Heart right ventricle (tissue), 16 donors: ENCODE results near the gene UBTD1. TPM values are rescaled to one million over a fixed set of nuclear protein-coding genes. Genes with fewer than 3 reads are reported as not detected.

Experiments used
- ATAC-seq, 8 donors: fragments of 200-7000 bp; cut with Tn5 transposase; one replicate each; pipeline ENCODE4 v1.9.1; 2020; ENCODE audit warnings: mild to moderate bottlenecking in 8 of 8, moderate library complexity in 8 of 8, moderate number of reproducible peaks in 1 of 8
- DNase-seq, 2 donors: peaks; one replicate each; pipeline ENCODE4 v3.0.0-alpha.2; 2020
- H3K27ac ChIP-seq, 10 donors: fragments of 200-600 bp; sonication (generic) in 2 of 10; one replicate each; pipeline versions ENCODE4 v1.5.0 to v1.8.0; 2020 to 2022; ENCODE audit warnings: mild to moderate bottlenecking in 3 of 10
- H3K27me3 ChIP-seq, 7 donors: fragments of 200-600 bp; one replicate each; pipeline ENCODE4 v1.8.0; 2021 to 2022; ENCODE audit warnings: mild to moderate bottlenecking in 2 of 7
- H3K36me3 ChIP-seq, 9 donors: fragments of 200-600 bp; sonication (generic) in 1 of 9; one replicate each; pipeline versions ENCODE4 v1.5.0 to v1.8.0; 2020 to 2022; ENCODE audit warnings: mild to moderate bottlenecking in 2 of 9
- H3K4me1 ChIP-seq, 9 donors: fragments of 200-600 bp; sonication (generic) in 1 of 9; one replicate each; pipeline versions ENCODE4 v1.5.0 to v1.8.0; 2020 to 2022; ENCODE audit warnings: mild to moderate bottlenecking in 4 of 9
- H3K4me3 ChIP-seq, 10 donors: fragments of 200-600 bp; sonication (generic) in 2 of 10; one replicate each; pipeline versions ENCODE4 v1.5.0 to v1.8.0; 2020 to 2022; ENCODE audit warnings: mild to moderate bottlenecking in 7 of 10, moderate library complexity in 2 of 10
- H3K9me3 ChIP-seq, 11 donors: fragments of 200-600 bp in 10 of 11; sonication (generic) in 2 of 11; one replicate each; pipeline versions ENCODE4 v1.5.0 to v1.8.0; 2013 to 2022; ENCODE audit warnings: mild to moderate bottlenecking in 2 of 11, control low read depth in 1 of 11, moderate library complexity in 1 of 11
- CTCF ChIP-seq, 9 donors: fragments of 200-600 bp; sonication (generic) in 2 of 9; IDR thresholded peaks; one replicate each; pipeline versions ENCODE4 v1.5.0 to v1.8.0; 2021 to 2022; ENCODE audit warnings: antibody characterized with exemption in 9 of 9, mild to moderate bottlenecking in 5 of 9, moderate library complexity in 1 of 9
- WGBS, 2 donors: extraction: QIAGEN DNeasy Blood & Tissue Kit; methylation state at CpG; one replicate each; pipeline ENCODE4 v1.1.7; 2013; ENCODE audit warnings: inconsistent platforms in 1 of 2; 5-methylcytosine and 5-hydroxymethylcytosine counted together
- intact Hi-C, 10 donors: fragments of 100-400 bp; cut with DNase I; formaldehyde crosslinking; loops; one replicate each; pipeline versions ENCODE4 v1.11.1 to v1.14.2; 2022
- polyA plus RNA-seq, 2 donors: library from polyadenylated mRNA; stranded (reverse); fragments of 200-250 nt; gene quantifications; one replicate each; pipeline ENCODE4 v1.2.3, GENCODE V29; 2013
- total RNA-seq, 10 donors: library from RNA; stranded (reverse); fragmentation: NEBNext Ultra II Directional in 3 of 10; extraction: Animal tissue kit (Norgen Biotek cat#: 25700) in 3 of 10; gene quantifications; one replicate each; pipeline versions ENCODE4 v1.2.1 to v1.2.4, GENCODE V29; 2021 to 2023
- donor health status: Arrhythmogenic right ventricular cardiomyopathy.
- donor health status: ischemic (EF 13 %, LVEDD 7.1; RV severe dilation, severe dysfunction).
- donor health status: healthy with polysubstance abuse.
- donor health status: DM: no; HTN: yes; CAD: no.
- donor health status: DM: no; HTN: no; CAD: no.
- donor health status: ischemic (EF 25% LVEDD 6.9; RV normal size, moderate dysfunction).
- donor health status: ischemic (EF 25% LVEDD 5.7; RV mildly dilated, moderate dysfunction).
- donor health status: healthy.
- donor health status: DM: yes; HTN: yes; CAD: no.
- donor health status: Ischemic cardiomyopathy.
- donor health status: ischemic (EF 35%, LVEDD 5.7; RV mildly dilated, moderate dysfunction).
- donor health status: nonischemic (EF 11% LVEDD 7.7; RV severe dilation, severe dysfunction).
- donor health status: DM: yes; HTN: yes; CAD: no.
- donor health status: PGD.
- donor health status: ischemic (EF 29% LVEDD 5.4; RV normal size, mild dysfunction).
- donor health status: nonischemic (EF 23%, LVEDD 6.1; RV moderate dilation, normal function).

Gene UBTD1
- total and polyA plus RNA-seq, 12 donors: 13.6 to 56.0 (median 21.3) TPM

DNA sequence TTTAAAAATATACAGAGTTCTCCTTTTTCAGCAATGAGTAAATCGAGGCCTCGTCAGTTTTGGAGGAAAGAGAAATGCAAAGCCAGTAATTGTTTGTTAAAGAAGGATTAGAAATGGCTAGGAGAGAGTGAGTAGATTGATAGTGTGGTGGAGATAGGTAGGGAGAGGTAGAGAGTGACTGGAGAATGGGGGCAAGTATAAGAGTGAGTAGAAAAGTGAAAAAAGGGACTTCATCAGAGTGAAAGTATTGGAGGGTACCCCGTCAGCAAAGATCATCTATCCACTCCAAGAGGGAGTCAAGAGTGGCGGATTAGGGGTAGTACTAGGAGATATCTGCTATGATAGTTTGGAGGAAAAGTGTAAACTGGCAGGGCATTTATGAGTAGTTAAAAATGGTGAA, 64.6 kb downstream of the UBTD1 start:
- H3K27me3 ChIP-seq: no peaks in the 10 kb centered on the region
- H3K27ac ChIP-seq: no peak overlapping the region
- intact Hi-C loops: no loop called here
- ATAC-seq (no peak), DNase-seq (no peak)
- H3K4me1 ChIP-seq: peaks cover 0 to 6% (median 0%) of the 10 kb centered on the region in 9 donors
- H3K36me3 ChIP-seq: peaks cover 0 to 8% (median 0%) of the 10 kb centered on the region in 9 donors
- 96 to 98% methylated on average over 4 of the region's 4 CpGs for WGBS, 2 donors
- H3K9me3 ChIP-seq: no peaks in the 10 kb centered on the region
- H3K4me3 ChIP-seq: no peak overlapping the region
- TF ChIP-seq CTCF (IDR thresholded peaks at IDR 0.05): no peak

- peaks cover 0 to 6% (median 0%) of the 10 kb centered on the region in 9 donors for H3K4me1 ChIP-seq
- no peak for TF ChIP-seq CTCF (IDR thresholded peaks at IDR 0.05)
- H3K4me3 ChIP-seq: no peak overlapping the region
- ATAC-seq (no peak), DNase-seq (no peak)
- intact Hi-C loops: no loop called here
- WGBS, 2 donors: 83% methylated on average over 4 of the region's 4 CpGs
- no peaks in the 10 kb centered on the region for H3K27me3 ChIP-seq
- no peak overlapping the region for H3K27ac ChIP-seq
- H3K9me3 ChIP-seq: no peaks in the 10 kb centered on the region
- peaks cover 0 to 22% (median 9%) of the 10 kb centered on the region in 9 donors for H3K36me3 ChIP-seq
Observed at GRCh38 chr10:97564776-97565175, 66.1 kb downstream of the UBTD1 start.

- 100% methylated on average over 2 of the region's 2 CpGs for WGBS, 2 donors
- no peak for ATAC-seq
- Histone ChIP-seq H3K4me1 (peaks cover 0 to 11% (median 9%) of the 10 kb centered on the region in 9 donors), H3K27ac (no peak overlapping the region), H3K4me3 (no peak overlapping the region), H3K27me3 (no peaks in the 10 kb centered on the region), H3K9me3 (no peaks in the 10 kb centered on the region), H3K36me3 (peaks cover 0 to 38% (median 16%) of the 10 kb centered on the region in 9 donors)
- DNase-seq: no peak
- intact Hi-C loops: no loop called here
- no peak for TF ChIP-seq CTCF (IDR thresholded peaks at IDR 0.05)
Observed at GRCh38 chr10:97566336-97566996, 67.7 kb downstream of the UBTD1 start.

DNA sequence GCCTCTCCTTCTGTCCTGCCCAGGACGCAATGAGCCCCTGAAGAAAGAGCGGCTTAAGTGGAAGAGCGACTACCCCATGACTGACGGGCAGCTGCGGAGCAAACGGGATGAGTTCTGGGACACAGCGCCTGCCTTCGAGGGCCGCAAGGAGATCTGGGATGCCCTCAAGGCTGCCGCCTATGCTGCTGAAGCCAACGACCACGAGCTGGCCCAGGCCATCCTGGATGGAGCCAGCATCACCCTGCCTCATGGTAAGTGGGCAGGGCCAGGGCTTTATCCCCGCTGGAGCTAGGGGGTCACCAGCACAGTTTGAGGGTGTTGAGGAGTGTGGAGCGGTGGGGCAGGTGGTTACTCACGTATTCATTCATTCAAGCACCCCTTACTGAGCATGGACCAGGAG, 69.2 kb downstream of the UBTD1 start:
- H3K27ac ChIP-seq: no peak overlapping the region
- peaks cover 0 to 25% (median 23%) of the 10 kb centered on the region in 9 donors for H3K4me1 ChIP-seq
- H3K9me3 ChIP-seq: no peaks in the 10 kb centered on the region
- DNase-seq (no peak), ATAC-seq (no peak)
- H3K36me3 ChIP-seq: peaks cover 0 to 45% (median 16%) of the 10 kb centered on the region in 9 donors
- H3K4me3 ChIP-seq: no peak overlapping the region
- TF ChIP-seq CTCF (IDR thresholded peaks at IDR 0.05): no peak
- intact Hi-C loops: no loop called here
- no peaks in the 10 kb centered on the region for H3K27me3 ChIP-seq
- 96 to 97% methylated on average over 15 of the region's 15 CpGs for whole genome bisulfite sequencing, 2 donors
